ENCODE data around the gene DUSP15.

Gene DUSP15

DNA sequence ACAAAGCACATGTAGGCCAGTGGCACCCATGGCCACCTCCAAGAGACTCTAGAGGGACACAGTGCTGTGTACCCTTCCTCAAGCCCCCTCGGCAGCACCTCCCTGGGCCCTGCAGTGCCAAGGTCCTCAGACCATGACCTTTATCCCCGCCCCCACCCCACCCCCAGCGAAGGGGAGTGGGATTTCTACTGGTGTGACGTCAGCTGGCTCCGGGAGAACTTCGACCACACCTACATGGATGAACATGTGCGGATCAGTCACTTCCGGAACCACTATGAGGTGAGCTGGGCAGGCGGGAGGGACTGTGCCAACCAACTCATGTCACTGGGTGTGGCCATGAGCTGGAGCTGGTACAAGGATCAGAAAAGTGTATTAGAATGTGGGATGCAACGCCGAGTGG lies 38.1 kb upstream of the DUSP15 start:
- no peaks in the 10 kb centered on the region for H3K27me3 ChIP-seq (ENCODE audit: control insufficient read depth, low read length)
- no peaks in the 10 kb centered on the region for H3F3A ChIP-seq (ENCODE audit: control insufficient read depth, insufficient read depth)
- TF ChIP-seq, protein P1, sequence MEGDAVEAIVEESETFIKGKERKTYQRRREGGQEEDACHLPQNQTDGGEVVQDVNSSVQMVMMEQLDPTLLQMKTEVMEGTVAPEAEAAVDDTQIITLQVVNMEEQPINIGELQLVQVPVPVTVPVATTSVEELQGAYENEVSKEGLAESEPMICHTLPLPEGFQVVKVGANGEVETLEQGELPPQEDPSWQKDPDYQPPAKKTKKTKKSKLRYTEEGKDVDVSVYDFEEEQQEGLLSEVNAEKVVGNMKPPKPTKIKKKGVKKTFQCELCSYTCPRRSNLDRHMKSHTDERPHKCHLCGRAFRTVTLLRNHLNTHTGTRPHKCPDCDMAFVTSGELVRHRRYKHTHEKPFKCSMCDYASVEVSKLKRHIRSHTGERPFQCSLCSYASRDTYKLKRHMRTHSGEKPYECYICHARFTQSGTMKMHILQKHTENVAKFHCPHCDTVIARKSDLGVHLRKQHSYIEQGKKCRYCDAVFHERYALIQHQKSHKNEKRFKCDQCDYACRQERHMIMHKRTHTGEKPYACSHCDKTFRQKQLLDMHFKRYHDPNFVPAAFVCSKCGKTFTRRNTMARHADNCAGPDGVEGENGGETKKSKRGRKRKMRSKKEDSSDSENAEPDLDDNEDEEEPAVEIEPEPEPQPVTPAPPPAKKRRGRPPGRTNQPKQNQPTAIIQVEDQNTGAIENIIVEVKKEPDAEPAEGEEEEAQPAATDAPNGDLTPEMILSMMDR (IDR thresholded peaks at IDR 0.05; ENCODE audit: low read depth, low read length, poor library complexity, severe bottlenecking) = no peak
- no peak for TF ChIP-seq EZH2phosphoT487 (IDR thresholded peaks at IDR 0.05; ENCODE audit: borderline replicate concordance, low read length)

GRCh38 chr20:31908016-31908415 lies 37.7 kb upstream of the DUSP15 start:
- H3K9me3 ChIP-seq (ENCODE audit: control insufficient read depth, insufficient read depth, low read length) = no peaks in the 10 kb centered on the region

More for the DNA sequence above, 38.1 kb upstream of the DUSP15 start:
- no peak overlapping the region for H3K27ac ChIP-seq (ENCODE audit: low read depth, low read length)
- H3K79me2 ChIP-seq (ENCODE audit: control insufficient read depth, low read length) = no peaks in the 10 kb centered on the region
- H3K9me2 ChIP-seq (replicated peaks; ENCODE audit: control insufficient read depth, low read length) = no peaks in the 10 kb centered on the region
- H3K36me3 ChIP-seq (ENCODE audit: control insufficient read depth, low read length) = no peaks in the 10 kb centered on the region
- H3K4me3 ChIP-seq (ENCODE audit: low read length) = no peak overlapping the region
- H3K4me1 ChIP-seq (ENCODE audit: control insufficient read depth, low read length) = no peaks in the 10 kb centered on the region
- no peaks in the 10 kb centered on the region for H3K9me3 ChIP-seq (ENCODE audit: control insufficient read depth, insufficient read depth, low read length)
- H3K4me2 ChIP-seq (ENCODE audit: low read length) = no peak overlapping the region
- no peaks in the 10 kb centered on the region for H4K20me1 ChIP-seq (ENCODE audit: control insufficient read depth, insufficient read depth, low read depth, low read length)

GRCh38 chr20:31907046-31907445 lies 36.7 kb upstream of the DUSP15 start:
- no peak overlapping the region for H3K27ac ChIP-seq (ENCODE audit: low read depth, low read length)
- H3K4me3 ChIP-seq (ENCODE audit: low read length) = no peak overlapping the region
- no peaks in the 10 kb centered on the region for H3F3A ChIP-seq (ENCODE audit: control insufficient read depth, insufficient read depth)
- H3K27me3 ChIP-seq (ENCODE audit: control insufficient read depth, low read length) = no peaks in the 10 kb centered on the region
- H3K36me3 ChIP-seq (ENCODE audit: control insufficient read depth, low read length) = no peaks in the 10 kb centered on the region
- no peaks in the 10 kb centered on the region for H3K9me2 ChIP-seq (replicated peaks; ENCODE audit: control insufficient read depth, low read length)
- H3K4me2 ChIP-seq (ENCODE audit: low read length) = no peak overlapping the region
- H4K20me1 ChIP-seq (ENCODE audit: control insufficient read depth, insufficient read depth, low read depth, low read length) = no peaks in the 10 kb centered on the region
- no peaks in the 10 kb centered on the region for H3K4me1 ChIP-seq (ENCODE audit: control insufficient read depth, low read length)
- H3K79me2 ChIP-seq (ENCODE audit: control insufficient read depth, low read length) = no peaks in the 10 kb centered on the region
- TF ChIP-seq EZH2phosphoT487 (IDR thresholded peaks at IDR 0.05; ENCODE audit: borderline replicate concordance, low read length) = no peak
- TF ChIP-seq, protein P1 (IDR thresholded peaks at IDR 0.05; ENCODE audit: low read depth, low read length, poor library complexity, severe bottlenecking) = no peak
- H3K9me3 ChIP-seq (ENCODE audit: control insufficient read depth, insufficient read depth, low read length) = no peaks in the 10 kb centered on the region

More at GRCh38 chr20:31908016-31908415, 37.7 kb upstream of the DUSP15 start:
- no peaks in the 10 kb centered on the region for H3K27me3 ChIP-seq (ENCODE audit: control insufficient read depth, low read length)
- no peaks in the 10 kb centered on the region for H3K36me3 ChIP-seq (ENCODE audit: control insufficient read depth, low read length)
- no peaks in the 10 kb centered on the region for H3K4me1 ChIP-seq (ENCODE audit: control insufficient read depth, low read length)
- H3K4me2 ChIP-seq (ENCODE audit: low read length) = no peak overlapping the region
- H3K9me2 ChIP-seq (replicated peaks; ENCODE audit: control insufficient read depth, low read length) = no peaks in the 10 kb centered on the region
- H3F3A ChIP-seq (ENCODE audit: control insufficient read depth, insufficient read depth) = no peaks in the 10 kb centered on the region
- no peak overlapping the region for H3K27ac ChIP-seq (ENCODE audit: low read depth, low read length)
- H4K20me1 ChIP-seq (ENCODE audit: control insufficient read depth, insufficient read depth, low read depth, low read length) = no peaks in the 10 kb centered on the region
- no peaks in the 10 kb centered on the region for H3K79me2 ChIP-seq (ENCODE audit: control insufficient read depth, low read length)
- H3K4me3 ChIP-seq (ENCODE audit: low read length) = no peak overlapping the region
- TF ChIP-seq EZH2phosphoT487 (IDR thresholded peaks at IDR 0.05; ENCODE audit: borderline replicate concordance, low read length) = no peak
- TF ChIP-seq, protein P1 (IDR thresholded peaks at IDR 0.05; ENCODE audit: low read depth, low read length, poor library complexity, severe bottlenecking) = no peak

Measured in DOHH2 (cell line).